HEK293 (cell line): ENCODE measurements around the gene ICAM5.

Source experiments
- MZF1 ChIP-seq: fragments of 450-650 bp; formaldehyde crosslinking; IDR thresholded peaks from 2 replicates; pipeline ENCODE4 v1.5.1; 2017; ENCODE audit warnings: missing biosample characterization, missing genetic modification characterization, borderline replicate concordance
- SALL2 ChIP-seq: fragments of 450-650 bp; formaldehyde crosslinking; IDR thresholded peaks from 2 replicates; pipeline ENCODE4 v1.5.0; 2017; ENCODE audit warnings: missing biosample characterization, mild to moderate bottlenecking, missing genetic modification characterization, borderline replicate concordance
- ZBTB1 ChIP-seq: fragments of 450-650 bp; formaldehyde crosslinking; IDR thresholded peaks from 2 replicates; pipeline ENCODE4 v1.5.1; 2016; ENCODE audit warnings: missing biosample characterization, missing genetic modification characterization
- ZBTB20 ChIP-seq: fragments of 450-650 bp; formaldehyde crosslinking; IDR thresholded peaks from 2 replicates; pipeline ENCODE4 v1.5.1; 2016; ENCODE audit warnings: missing biosample characterization, missing genetic modification characterization
- ZBTB8A ChIP-seq: fragments of 450-650 bp; formaldehyde crosslinking; IDR thresholded peaks from 2 replicates; pipeline ENCODE4 v1.5.1; 2016; ENCODE audit warnings: missing biosample characterization, missing genetic modification characterization
- ZFP37 ChIP-seq: fragments of 450-650 bp; formaldehyde crosslinking; IDR thresholded peaks from 2 replicates; pipeline ENCODE4 v1.5.1; 2016; ENCODE audit warnings: missing biosample characterization, missing genetic modification characterization
- ZNF114 ChIP-seq: fragments of 450-650 bp; formaldehyde crosslinking; IDR thresholded peaks from 2 replicates; pipeline ENCODE4 v1.5.0; 2017; ENCODE audit warnings: missing biosample characterization, missing genetic modification characterization
- ZNF157 ChIP-seq: fragments of 450-650 bp; formaldehyde crosslinking; IDR thresholded peaks from 2 replicates; pipeline ENCODE4 v1.5.1; 2016; ENCODE audit warnings: missing biosample characterization, missing genetic modification characterization
- ZNF341 ChIP-seq: fragments of 450-650 bp; formaldehyde crosslinking; IDR thresholded peaks from 2 replicates; pipeline ENCODE4; 2016; ENCODE audit warnings: low read depth, missing biosample characterization, missing genetic modification characterization
- ZNF560 ChIP-seq: fragments of 450-650 bp; formaldehyde crosslinking; IDR thresholded peaks from 2 replicates; pipeline ENCODE4 v1.5.1; 2017; ENCODE audit warnings: missing biosample characterization, missing genetic modification characterization, borderline replicate concordance
- TF ChIP-seq, protein P1 (sequence below): fragments of 450-650 bp; formaldehyde crosslinking; IDR thresholded peaks from 2 replicates; pipeline ENCODE4 v1.5.1; 2016; ENCODE audit warnings: missing biosample characterization, missing genetic modification characterization
- TF ChIP-seq, protein P2 (sequence below): fragments of 450-650 bp; formaldehyde crosslinking; conservative IDR thresholded peaks from 2 replicates; pipeline ENCODE4 v1.5.1; 2016; ENCODE audit warnings: low read depth, missing biosample characterization, missing genetic modification characterization
- TF ChIP-seq, protein P3 (sequence below): fragments of 450-650 bp; IDR thresholded peaks from 2 replicates; pipeline ENCODE4 v1.5.1; 2018; ENCODE audit warnings: missing biosample characterization, missing genetic modification characterization

GRCh38 chr19:10290357-10290875 lies 664 bp downstream of the ICAM5 start:
- TF ChIP-seq ZBTB20 (tag by site-specific recombination) (peak; percentile 84), ZFP37 (tag by site-specific recombination) (no peak), ZBTB8A (tag by site-specific recombination) (no peak), ZBTB1 (tag by site-specific recombination) (no peak), MZF1 (tag by site-specific recombination) (no peak), ZNF157 (no peak), ZNF341 (peak; percentile 98), SALL2 (no peak), ZNF114 (tag by site-specific recombination) (no peak), ZNF560 (tag by site-specific recombination) (no peak)
- TF ChIP-seq, protein P1, sequence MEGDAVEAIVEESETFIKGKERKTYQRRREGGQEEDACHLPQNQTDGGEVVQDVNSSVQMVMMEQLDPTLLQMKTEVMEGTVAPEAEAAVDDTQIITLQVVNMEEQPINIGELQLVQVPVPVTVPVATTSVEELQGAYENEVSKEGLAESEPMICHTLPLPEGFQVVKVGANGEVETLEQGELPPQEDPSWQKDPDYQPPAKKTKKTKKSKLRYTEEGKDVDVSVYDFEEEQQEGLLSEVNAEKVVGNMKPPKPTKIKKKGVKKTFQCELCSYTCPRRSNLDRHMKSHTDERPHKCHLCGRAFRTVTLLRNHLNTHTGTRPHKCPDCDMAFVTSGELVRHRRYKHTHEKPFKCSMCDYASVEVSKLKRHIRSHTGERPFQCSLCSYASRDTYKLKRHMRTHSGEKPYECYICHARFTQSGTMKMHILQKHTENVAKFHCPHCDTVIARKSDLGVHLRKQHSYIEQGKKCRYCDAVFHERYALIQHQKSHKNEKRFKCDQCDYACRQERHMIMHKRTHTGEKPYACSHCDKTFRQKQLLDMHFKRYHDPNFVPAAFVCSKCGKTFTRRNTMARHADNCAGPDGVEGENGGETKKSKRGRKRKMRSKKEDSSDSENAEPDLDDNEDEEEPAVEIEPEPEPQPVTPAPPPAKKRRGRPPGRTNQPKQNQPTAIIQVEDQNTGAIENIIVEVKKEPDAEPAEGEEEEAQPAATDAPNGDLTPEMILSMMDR (tag by site-specific recombination): no peak
- TF ChIP-seq, protein P2, sequence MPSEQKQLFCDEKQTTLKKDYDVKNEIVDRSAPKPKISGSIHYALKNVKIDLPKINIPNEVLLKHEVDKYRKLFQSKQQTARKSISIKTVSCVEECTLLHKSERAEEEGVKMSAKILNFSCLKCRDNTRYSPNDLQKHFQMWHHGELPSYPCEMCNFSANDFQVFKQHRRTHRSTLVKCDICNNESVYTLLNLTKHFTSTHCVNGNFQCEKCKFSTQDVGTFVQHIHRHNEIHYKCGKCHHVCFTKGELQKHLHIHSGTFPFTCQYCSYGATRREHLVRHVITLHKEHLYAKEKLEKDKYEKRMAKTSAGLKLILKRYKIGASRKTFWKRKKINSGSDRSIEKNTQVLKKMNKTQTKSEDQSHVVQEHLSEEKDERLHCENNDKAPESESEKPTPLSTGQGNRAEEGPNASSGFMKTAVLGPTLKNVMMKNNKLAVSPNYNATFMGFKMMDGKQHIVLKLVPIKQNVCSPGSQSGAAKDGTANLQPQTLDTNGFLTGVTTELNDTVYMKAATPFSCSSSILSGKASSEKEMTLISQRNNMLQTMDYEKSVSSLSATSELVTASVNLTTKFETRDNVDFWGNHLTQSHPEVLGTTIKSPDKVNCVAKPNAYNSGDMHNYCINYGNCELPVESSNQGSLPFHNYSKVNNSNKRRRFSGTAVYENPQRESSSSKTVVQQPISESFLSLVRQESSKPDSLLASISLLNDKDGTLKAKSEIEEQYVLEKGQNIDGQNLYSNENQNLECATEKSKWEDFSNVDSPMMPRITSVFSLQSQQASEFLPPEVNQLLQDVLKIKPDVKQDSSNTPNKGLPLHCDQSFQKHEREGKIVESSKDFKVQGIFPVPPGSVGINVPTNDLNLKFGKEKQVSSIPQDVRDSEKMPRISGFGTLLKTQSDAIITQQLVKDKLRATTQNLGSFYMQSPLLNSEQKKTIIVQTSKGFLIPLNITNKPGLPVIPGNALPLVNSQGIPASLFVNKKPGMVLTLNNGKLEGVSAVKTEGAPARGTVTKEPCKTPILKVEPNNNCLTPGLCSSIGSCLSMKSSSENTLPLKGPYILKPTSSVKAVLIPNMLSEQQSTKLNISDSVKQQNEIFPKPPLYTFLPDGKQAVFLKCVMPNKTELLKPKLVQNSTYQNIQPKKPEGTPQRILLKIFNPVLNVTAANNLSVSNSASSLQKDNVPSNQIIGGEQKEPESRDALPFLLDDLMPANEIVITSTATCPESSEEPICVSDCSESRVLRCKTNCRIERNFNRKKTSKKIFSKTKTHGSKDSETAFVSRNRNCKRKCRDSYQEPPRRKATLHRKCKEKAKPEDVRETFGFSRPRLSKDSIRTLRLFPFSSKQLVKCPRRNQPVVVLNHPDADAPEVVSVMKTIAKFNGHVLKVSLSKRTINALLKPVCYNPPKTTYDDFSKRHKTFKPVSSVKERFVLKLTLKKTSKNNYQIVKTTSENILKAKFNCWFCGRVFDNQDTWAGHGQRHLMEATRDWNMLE: no peak
- TF ChIP-seq, protein P3, sequence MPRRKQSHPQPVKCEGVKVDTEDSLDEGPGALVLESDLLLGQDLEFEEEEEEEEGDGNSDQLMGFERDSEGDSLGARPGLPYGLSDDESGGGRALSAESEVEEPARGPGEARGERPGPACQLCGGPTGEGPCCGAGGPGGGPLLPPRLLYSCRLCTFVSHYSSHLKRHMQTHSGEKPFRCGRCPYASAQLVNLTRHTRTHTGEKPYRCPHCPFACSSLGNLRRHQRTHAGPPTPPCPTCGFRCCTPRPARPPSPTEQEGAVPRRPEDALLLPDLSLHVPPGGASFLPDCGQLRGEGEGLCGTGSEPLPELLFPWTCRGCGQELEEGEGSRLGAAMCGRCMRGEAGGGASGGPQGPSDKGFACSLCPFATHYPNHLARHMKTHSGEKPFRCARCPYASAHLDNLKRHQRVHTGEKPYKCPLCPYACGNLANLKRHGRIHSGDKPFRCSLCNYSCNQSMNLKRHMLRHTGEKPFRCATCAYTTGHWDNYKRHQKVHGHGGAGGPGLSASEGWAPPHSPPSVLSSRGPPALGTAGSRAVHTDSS: no peak
